RPMI7951 (cell line): ENCODE results near the gene SLCO3A1. TPM values are rescaled to one million over a fixed set of nuclear protein-coding genes. Genes with fewer than 3 reads are reported as not detected.

Experiments
- DNase-seq: peaks from one replicate; pipeline ENCODE4 v3.0.0-alpha.2; 2012; ENCODE audit warnings: low read depth
- total RNA-seq: library from RNA; depleted of rRNA; stranded (reverse); fragments of >200 nt; shearing (Covaris generic); gene quantifications from 2 replicates; pipeline ENCODE4 v1.2.3, GENCODE V29; 2014

Gene SLCO3A1
- total RNA-seq, 1 experiment from 2014 or later, result 1.7 TPM

DNA sequence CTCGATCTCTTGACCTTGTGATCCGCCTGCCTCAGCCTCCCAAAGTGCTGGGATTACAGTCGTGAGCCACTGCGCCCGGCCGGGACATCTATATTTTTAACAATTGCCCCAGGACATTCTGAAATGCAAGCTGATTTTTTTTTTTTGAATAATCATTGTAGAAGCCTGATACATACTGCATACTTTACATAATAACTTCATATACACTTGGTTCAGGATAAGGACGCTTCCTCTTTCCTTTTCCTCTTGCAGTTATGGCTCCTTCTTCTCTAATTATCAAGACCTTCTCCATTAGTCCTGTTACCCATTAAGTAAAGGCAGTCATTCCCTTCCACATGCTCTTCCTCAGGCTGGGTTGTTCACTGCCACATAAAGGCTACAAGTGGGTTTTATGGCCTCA lies 58.3 kb downstream of the SLCO3A1 start:
- DNase-seq, result no peak

DNA sequence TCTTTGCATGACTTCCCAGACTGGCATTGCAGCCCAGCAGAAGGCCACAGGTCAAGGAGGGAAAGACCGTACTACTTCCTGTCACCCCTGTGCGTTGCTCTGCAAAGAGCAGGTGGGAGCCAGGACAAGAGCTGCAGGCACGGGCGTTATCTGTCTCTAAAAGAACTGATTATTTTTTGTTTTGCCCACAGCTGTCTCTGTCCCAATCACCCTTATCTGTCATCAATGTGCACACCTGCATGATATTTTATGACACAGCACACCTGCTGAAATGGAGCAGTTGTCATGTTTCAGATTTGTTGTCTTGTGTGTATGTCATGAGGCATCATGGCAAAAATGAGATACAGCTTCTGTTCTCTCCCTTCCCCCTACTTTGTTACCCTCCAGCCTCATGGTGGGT lies 58.8 kb downstream of the SLCO3A1 start:
- DNase-seq, result no peak

DNA sequence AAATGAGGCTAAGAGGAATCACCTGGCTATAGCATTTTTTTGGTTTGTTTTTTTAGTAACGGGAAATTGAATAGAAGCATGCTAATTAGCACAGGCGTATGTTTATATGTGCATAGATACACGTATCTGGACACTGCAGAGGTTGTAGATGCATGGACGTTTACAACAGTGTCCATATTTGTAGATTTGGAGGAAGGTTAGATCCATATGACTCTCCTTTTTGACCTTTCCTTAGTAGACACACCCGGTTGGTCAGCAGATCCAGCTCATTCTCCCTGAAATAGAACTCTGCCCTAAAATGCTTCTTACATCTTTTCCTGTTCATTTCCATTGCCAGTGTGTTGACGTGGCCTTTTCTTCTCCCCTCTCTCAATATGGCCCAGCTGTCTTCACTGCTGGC lies 60.1 kb downstream of the SLCO3A1 start:
- no peak for DNase-seq

DNA sequence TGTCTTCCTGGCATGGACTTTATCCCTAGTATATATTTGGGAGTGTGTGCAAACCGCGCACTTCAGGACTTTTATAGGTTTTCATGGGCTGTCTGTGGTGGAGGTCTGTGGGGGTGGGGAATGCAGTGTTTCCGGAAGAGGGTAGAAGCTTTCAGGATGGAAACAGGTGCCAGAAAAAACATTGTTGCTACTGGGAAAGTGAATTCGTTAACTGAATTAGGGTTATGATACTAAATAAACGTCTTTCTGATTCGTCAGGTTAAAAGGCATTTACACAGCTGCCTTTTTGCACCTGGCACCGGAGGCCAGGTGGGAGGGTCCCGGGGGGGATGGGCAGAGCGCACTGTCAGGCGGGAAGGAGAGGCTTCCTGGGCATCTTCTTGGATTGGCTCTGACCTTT lies 62.1 kb downstream of the SLCO3A1 start:
- DNase-seq, result no peak

DNA sequence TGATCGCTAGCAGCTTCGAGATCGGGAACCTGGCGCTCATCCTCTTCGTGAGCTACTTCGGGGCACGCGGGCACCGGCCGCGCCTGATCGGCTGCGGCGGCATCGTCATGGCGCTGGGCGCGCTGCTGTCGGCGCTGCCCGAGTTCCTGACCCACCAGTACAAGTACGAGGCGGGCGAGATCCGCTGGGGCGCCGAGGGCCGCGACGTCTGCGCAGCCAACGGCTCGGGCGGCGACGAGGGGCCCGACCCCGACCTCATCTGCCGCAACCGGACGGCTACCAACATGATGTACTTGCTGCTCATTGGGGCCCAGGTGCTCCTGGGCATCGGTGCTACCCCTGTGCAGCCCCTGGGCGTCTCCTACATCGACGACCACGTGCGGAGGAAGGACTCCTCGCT lies 62.5 kb downstream of the SLCO3A1 start:
- no peak for DNase-seq

DNA sequence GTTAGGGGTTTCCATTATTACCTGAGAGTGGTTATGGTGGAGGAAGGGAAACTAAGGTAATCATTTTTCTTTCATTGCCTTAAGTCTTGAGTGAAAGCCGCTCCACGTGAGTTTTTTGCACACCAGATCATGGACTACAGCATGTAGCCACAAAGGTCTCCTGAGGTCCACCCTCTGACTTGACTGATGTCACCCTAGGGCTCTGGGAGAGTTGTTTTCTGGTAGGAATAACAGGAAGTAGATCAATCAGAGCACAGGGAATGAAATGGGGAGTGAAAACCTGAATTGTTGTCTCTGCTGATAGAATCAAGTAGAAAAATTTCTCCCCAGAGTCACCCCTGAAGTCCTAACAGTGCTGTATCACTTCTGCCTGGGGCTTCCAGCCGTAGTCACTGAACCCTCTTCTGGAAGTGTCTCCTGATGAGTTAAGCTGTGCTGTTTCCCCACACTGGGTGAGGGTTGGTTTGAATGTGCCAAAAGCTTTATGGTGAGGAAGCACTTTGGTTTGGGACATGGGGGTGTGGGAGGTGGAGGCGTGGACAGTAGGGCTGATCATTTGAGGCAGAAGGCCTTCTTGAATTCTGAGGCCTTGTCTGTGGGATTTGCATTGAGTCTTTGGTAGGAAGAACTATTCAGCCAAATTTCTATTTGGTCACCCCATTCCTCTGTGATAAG lies 64.3 kb downstream of the SLCO3A1 start:
- no peak for DNase-seq

DNA sequence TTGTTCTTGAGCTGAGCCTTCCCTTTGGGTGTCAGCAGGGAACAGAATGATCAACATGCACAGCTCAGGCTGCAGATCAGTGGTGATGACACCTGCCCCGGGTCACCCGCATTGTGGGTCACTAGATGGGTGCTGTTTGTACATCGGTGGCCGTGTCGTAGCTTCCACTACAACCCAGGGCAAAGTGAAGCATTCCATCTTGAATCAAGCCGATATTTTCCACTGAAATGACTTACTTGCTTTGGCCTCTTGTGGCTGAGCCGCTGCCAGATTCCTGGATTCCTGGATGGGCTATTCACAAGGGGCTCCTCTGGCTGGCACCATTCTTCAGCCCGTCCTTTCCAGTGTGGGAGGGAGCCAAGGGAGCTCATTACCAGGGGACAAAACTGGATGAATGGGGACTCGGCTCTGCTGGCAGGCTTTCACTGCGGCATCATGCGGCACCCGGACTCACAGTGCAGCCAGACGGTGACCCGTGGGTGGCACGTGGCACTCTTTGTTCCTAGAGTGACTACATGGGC lies 65.6 kb downstream of the SLCO3A1 start:
- DNase-seq, result no peak

DNA sequence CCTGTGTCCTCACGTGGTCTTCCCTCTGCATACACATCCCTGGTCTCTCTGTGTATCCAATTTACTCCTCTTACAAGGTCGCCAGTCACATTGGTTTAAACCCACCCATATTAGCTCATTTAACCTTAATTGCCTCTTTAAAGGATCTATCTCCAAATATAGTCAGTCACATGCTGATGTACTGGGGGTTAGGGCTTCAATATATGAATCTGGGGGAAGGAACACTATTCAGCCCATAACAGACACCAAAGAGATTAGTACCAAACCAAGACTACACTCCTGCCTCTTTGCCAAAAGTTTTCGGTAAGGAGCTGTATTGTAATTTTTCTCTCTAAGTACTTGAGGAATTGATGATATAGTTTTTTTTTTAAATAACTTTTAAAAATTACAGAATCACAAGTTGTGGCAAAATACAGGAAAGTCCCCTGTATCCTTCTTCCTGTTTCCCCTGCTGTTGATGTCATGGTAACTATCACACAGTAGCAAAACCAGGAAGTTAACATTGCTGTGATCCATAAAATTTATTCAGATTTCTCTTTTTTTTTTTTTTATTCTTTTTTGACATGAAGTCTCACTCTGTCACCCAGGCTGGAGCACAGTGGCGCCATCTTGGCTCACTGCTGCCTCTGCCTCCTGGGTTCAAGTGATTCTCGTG lies 67.8 kb downstream of the SLCO3A1 start:
- DNase-seq, result peak; percentile 11

DNA sequence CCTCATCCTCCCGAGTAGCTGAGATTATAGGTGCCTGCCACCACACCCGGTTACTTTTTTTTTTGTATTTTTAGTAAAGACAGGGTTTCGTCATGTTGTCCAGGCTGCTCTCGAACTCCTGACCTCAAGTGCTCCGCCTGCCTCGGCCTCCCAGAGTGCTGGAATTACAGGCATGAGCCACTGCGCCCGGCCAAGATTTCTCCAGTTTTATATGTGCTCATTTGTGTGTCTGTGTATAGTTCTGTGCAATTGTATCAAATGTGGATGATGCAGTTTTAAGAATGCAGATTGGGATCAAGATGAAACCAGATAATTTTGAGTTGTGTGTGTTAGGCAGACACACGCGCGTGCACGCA lies 68.3 kb downstream of the SLCO3A1 start:
- DNase-seq, result no peak

DNA sequence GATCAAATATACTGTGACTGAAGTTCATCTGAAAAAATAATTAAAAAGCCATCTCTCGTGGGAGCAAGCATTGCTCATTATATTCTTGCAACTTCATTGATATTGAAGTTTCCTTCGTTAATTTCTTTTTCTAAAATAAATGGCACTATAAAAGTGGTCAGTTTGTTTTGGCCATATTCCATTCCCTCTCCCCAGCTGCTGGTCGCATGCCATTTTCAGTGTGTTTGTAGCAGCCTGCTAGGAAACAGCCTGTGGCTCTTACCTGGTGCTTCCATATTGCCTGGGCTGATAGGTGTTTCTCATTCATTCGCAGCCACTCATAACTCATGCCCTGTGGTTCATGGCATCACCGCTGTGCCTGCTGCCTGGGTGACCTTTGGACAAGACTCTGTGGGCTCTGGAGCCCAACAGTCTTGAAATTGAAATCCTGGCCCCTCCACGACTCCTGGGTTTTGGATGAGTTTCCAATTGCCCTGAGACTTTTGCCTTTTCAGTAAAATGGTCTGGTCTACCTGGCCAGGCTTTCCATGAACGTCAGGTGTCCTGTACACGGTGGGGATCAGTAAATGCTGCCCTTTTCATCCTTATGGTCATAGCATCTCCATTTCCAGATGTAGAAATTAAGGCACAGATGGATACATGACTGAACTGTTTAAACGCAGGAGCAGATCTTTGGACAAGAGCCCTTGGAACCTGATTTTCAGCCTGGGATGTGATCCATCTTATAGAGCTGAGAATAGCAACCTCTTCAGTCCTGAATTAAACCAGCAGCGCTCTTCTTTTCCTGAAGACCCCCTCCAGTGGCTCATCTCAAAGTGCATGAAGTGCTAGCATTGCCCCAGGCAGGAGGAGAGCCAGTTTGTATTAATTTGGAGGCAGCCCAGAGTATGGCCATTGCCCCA lies 69.4 kb downstream of the SLCO3A1 start:
- no peak for DNase-seq

DNA sequence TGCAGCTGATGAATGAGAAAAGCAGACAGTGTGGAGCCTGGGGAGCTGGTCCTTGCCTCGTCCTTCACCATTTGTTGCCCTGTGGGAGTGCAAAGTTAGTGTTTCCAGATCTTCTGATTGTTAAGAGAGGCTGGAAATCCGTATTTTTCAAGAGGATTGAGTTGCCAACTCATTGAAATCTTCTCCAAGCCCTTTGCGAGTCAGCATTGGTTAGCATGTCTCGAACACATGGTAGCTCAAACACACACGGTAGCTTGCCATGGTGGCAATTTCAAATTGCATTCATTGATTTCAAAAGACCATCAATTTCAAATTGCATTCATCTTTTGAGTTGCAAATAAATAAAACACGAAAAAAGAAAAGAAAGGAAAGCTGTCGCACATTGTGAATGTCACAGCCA lies 70.7 kb downstream of the SLCO3A1 start:
- no peak for DNase-seq

DNA sequence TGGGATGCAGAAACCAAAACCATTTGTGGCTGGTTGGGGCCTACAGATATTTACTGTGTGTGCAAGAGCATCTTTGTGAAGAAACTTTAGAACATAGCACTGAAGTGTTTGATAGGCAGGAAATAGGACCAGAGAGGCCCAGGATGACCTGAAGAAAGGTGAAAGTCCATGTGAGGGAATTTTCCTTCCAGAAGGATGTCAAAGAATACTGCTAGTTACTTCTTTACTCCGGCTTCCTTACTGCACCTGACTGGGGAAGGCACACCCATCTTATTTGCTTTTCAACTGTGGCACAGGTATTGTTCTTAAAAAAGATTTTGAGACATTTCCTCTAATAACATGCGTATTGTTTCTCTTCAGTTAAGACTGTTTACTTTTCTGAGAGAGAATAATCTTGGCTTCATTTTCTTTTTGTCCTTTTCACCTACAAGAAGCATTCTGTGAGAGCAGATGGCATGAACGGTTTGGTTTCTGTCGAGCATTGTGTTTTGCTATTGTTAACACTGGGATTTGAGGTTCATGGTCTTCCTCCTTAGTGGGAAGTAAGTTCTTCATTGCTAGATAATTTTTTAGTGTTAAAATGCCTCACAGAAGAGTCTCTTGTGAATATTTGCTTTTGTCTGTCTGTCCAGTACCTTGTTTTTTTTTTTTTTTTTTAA lies 71.5 kb downstream of the SLCO3A1 start:
- no peak for DNase-seq

DNA sequence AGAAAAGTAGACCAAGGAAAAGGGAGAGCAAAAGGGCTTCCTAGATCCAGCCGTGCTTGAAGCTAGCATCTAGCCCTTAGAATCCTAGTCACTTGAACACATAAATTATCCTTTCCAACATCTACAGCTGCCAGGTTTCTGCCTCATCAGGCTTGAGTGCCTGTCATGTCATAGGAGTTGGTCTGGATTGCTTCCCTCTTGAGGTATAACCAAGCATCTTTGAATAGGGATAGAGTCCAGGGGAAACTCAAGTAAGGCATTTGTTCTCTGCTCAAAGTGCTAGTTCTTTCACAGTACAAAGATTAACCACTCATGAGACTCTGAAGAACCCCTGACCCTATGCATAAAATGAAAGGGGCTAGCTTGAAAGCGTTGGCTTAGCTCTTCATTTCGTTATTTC lies 72.3 kb downstream of the SLCO3A1 start:
- DNase-seq, result no peak

DNA sequence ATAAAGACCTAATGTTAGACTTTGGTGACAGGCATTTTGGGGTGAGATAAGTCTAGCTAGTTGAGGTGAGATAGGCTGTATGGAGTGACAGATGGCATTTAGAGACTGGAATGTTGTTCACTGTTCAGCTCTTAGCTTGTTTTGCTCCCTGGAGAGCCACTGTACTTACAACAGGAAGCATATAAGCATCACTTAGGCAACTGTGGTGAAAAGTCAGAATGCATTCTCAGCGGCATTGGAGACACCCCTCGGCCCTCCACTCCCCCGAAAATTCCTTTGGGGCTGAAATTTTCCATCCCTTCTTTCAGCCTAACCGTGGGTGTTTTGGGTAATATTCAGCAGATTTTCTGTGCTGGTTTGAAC lies 73.4 kb downstream of the SLCO3A1 start:
- no peak for DNase-seq

DNA sequence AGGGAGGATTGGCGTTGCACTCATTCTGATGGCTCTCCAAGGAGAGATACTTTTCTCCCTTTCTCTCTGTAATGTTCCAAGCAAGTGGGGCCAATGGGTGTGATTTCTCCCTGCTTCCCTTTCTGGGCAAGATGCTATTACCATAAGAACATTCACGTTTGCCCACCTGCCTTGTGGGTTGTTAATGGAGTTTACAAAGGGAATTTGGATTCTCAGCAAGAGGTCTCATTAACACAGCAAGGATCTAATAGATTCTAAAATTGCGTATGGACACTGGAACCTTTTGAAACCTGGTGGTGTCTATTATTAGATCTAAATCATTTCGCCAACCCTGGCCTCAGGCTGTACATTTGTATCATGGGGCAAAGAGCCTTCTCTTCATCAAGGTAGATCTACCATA lies 74.1 kb downstream of the SLCO3A1 start:
- no peak for DNase-seq

DNA sequence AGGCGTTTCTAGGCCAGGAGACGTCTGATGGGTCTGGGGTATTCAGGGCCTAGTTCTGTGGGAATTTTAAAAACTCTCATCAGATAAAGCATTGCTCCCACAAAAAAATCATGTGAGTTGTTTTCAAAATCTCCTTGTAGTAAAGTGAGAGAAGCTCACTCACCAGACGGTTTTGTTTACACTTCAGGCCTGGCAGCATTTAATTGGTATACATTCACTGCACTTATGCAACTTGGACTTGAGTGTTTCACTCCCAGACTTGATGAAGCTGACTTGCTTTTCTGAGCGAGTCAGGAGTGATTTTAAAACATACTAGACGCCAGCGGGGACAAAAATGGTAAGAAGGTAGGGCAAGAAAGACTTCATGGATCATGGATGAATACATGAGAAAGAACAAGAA lies 75.2 kb downstream of the SLCO3A1 start:
- no peak for DNase-seq

DNA sequence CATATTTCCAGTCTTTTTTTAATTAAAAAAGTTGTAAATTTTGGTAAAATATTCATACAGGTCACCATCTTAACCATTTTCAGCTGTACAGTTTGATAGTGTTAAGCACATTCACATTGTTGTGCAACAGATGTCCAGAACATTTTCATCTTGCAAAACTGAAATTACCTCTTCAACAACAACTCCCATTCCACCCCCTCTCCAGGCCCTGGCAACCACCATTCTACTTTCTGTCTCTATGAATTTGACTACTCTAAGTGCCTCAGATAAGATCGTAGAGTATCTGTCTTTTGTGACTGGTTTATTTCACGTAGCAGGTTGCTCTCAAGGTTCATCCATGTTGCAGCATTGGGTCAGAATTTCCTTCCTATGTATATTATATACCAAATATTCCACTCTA lies 76.0 kb downstream of the SLCO3A1 start:
- no peak for DNase-seq

DNA sequence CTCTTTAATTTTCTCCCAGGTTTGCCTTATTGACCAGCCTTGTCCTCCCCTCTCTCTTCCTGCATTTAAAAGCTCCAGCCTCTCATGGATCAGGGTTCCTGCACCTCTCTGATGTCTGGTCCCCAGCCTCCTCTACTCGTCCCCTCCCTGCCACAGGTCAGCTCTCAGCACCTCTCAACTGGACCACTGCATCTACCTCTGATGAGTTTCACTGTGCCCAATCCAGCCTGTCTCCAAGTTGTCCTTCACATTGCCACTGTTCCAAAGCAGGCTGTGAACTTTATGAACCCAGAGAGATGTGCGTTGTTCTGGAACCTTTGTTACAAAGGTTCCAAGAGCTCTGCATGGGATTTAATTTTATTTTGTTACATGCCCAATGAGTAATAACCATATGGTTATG lies 76.6 kb downstream of the SLCO3A1 start:
- no peak for DNase-seq

DNA sequence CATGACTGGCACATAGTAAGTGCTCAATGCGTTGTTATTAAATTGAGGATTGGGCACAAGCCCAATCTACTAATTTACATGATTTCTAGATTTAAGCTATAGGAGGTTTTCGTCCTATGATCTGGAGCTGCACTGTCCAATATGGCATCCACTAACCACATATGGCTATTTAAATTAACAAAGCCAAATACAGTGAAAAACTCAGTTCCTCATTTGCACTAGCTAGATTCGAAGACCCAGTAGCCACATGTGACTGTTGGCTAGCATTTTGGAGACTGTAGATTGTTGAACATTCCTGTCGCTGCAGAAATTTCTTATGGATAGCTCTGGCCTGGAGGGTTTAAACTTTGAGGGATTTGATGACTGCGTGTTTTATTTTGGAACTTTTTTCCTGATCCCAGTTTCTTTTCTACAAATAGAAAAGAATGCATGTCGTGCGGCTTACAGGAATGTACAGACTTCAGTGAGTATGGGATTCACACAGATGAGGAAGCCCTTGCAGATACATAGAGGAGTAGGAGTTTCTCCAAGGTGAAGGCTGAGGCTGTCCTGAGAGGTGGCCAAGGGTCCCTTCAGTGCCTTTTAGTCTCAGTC lies 82.8 kb downstream of the SLCO3A1 start:
- DNase-seq, result peak; percentile 61

DNA sequence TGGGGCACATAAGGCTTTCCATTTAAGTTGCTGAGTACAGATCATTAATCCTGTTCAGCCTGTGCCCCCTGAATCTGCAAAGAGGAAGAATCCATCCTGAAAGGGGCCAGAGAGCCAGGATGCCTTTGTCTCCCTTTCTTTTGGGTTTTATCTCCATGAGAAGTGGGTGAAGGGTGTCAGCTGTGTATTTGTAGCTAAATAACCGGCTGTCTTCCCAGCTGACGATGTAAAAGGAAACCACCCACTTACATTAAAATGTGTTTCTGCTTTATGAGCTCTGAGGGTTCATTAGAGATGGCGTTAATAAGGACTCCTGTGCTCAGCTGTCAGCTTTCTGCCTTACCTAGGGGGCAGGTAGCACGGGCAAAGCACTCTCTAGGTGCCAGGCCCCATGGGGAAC lies 83.4 kb downstream of the SLCO3A1 start:
- no peak for DNase-seq

DNA sequence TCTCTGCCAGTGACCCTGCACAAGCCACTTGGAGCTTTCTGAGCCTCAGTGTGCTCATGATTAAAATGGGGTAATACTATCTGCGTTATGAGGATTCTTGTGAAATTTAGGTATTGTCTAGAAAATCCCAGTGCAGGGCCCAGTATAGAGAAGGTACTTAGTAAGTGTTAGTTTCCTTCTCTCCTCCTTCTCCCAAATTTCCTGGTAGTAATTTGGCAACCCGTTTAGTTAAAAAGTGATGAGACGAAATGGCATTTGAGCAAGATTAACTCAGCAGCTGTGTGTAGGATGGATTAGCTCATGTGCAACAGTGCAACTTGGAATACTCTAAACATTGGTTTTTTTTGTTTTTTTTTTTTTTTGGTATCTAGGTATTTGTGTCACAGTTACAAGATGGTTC lies 84.6 kb downstream of the SLCO3A1 start:
- DNase-seq, result no peak

DNA sequence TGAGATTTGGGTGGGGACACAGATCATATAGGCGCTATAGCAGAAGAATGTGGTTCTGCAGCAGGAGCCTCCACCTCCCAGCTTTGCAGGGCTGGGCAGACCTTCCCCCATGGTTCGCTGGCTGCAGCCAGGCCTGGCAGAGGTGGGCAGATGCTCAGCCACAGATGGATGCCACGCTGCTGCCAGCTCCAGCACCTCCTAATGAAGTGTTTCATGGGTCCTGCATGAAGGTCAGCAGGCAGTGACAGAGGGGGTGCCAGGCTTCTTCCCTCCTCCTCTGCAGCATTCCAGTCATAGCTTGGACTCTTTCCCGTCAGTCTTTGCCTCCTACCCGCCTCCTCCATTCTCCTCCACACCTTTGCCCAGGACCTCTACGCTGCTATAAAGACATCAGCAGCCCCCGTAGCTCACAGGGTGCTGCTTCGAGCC lies 85.9 kb downstream of the SLCO3A1 start:
- no peak for DNase-seq
